UCSD-AML1 (cell line): ENCODE data around the gene HIRA.
"Not testable (repeated sequence)": the region's sequence is repeated elsewhere in the genome, so short reads cannot be mapped to it uniquely, and the experiment has no call there.

ENCODE experiments used
- DNase-seq: peaks from one replicate; lab custom pipeline; 2025; ENCODE audit not compliant: unreplicated experiment; lab: John Stamatoyannopoulos, UW

The HIRA gene

DNA sequence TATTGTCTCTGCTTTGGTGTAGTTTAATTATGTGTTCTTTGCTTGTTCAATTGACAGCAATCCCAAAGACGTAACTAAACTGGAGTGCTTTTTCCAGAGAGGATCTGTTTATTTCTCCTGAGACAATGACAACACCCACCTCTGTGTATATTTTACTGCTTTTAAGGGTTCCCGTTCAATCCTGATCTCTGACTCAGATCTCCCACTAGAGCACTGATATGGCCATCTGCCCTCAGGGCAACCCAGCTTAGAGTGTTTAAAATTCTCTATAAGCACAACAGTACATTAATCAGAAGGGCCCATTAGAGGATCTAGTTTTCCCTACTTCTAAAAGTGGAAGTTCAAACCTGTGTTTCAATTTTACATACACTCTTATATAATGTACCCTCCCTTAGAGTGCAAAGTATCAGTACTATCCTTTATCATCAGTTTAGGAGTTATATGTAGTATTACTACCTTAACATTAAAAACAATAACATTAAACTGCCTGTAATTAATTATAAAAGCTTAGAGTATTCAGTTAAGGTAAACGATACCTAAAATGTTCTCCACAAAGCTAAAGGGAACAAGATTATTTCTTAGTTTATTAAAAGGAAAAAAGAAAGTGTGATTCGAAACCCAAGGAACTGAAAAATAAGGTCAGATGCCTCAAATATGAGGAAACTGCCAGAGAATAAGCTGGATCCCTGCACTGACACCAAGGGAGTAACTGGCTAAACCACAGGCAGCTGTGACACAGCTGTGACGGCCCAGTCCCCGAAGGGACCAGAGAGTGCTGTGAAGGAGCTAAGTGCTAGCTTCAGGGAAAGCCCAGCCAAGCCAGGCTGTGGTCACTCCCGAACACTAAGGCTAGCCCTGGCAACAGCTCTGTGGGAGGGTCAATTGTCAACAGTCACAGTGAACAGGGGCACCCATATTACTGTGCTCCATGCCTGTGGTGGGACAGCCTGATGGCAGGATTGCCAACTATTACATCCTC, 32.2 kb upstream of the HIRA start:
- DNase-seq, result no peak

DNA sequence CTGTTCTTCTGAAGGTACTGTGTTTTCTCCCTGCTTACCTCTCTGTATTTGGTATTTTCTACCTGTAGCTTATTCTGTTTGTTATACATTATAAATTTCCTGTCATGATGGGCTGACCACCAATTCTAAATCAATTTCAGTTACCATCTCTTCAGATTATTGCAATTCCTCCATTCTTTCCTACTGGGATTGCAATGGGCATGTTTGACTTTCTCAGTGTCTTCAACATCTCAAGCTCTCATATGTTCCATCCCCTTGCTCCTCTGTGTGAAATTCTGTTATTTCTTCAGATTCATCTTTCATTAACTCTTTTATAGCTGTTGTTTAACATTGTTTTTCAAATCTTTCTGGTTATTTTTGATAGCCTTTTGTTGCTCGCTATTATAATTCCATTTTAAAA, 31.5 kb upstream of the HIRA start:
- DNase-seq, result no peak

DNA sequence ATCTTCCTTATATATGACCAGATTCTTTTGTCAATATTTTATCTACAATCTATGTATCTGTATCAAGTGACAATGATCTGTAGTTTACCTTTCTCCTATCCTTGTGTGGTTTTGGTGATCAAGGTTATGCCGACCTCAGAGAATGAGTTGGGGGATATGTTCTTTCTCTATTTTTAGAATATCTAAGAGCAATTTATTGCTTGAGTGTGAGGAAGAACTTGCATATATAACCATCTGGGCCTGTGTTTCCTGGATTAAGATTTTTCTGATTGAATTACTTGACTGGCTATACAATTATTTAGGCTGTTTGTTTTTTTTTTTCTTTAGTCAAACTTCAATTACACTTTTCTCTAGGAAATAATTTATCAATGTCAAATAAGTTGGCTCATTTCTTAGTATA, 30.0 kb upstream of the HIRA start:
- no peak for DNase-seq

GRCh38 chr22:19460036-19460435, 28.5 kb upstream of the HIRA start:
- no peak for DNase-seq

- DNase-seq, result no peak
Measured at GRCh38 chr22:19457828-19458428, 26.4 kb upstream of the HIRA start.

GRCh38 chr22:19456541-19456940, 25.0 kb upstream of the HIRA start:
- no peak for DNase-seq

DNA sequence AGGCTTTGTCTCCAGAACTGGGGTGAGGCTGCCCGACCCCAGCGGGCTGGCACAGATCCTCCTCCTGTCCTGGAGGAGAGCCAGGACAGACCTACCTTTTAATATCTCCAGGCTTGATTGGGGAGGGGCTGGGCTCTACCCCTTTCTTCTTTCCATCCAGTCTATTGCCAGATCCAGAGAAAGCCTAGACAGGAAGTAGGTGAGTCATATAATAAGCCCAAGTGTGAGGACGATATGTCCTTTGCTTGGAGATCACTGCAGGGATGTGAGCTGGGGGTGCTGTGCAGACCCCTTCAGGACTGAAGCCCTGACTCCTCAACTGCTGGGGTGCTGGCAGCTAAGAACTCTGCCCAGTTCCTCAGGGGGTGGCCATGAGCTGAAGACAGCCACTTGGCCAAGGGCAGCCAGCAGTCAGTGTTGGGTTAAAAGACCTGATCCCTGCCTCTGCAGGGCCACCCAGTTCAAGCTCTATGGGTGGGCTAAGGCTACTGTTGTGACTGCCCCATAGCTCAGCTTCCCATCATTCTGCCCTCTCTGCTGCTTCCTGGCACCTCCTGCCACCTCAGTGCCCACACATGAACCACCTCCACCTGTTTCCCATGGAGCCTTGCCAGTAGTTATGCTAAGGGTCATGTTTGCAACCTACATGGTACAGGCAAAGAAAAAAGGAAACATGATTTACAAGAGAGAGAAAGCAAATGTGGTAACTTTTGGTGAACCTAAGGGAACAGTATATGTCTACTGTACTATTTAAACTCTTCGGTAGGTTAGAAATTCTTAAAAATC, 24.2 kb upstream of the HIRA start:
- DNase-seq, result no peak

- no peak for DNase-seq
Measured at GRCh38 chr22:19455033-19455432, 23.5 kb upstream of the HIRA start.

- DNase-seq, result no peak
Measured at GRCh38 chr22:19454156-19454555, 22.6 kb upstream of the HIRA start.

DNA sequence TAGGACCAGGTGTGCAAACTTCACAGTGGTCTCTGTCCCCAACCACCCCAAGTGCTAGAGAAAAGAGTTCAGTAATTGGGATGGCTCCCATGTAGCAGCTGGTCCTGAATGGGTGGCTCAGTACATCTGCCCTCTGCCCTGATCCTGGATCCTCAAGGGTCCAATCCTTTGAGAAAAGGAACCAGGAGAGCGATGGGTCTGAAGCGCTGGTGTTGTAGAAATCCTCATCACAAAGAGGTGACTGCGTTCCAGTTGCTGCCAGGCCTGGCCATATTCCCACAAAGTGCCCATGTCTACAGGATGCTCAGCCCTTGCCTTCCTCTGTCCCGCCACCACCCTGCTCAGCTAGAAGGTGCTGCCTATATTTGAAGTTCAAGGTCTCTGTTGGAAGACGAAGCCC, 22.2 kb upstream of the HIRA start:
- no peak for DNase-seq

- no peak for DNase-seq
Measured at GRCh38 chr22:19451570-19451969, 20.0 kb upstream of the HIRA start.

DNA sequence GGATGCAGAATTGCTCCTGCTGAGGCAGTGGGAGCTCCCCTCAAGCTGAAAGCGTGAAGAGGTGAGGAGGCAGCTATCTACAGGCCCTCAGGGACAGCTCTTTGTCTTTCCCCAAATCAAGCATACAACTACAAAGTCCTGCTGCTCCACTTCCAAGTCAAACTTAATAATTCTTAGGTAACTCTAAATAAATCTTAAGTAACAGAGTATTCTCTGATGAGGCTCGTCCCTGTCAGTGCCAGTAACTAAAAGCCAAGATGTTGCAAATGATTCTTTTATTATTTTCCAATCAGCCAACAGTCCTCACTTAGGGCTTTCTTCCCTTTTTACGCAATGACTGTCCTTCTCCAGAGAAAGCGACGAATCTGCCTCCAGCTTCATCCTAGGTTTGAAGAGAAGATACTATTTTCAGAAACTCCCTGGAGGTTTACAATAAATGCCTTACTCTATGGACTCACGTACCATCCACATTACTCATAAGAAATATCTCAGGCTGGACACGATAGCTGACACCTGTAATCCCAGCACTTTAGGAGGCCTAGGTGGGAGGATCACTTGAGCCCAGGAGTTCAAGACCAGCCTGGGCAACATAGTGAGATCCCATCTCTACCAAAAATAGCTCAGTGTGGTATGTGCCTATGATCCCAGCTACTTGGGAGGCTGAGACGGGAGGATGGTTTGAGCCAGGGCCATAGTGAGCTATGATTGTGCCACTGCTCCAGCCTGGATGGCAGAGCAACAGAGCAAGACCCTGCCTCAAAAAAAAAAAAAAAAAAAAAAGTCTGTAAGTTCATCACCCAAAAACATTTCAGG, 19.0 kb upstream of the HIRA start:
- DNase-seq, result no peak

- no peak for DNase-seq
Measured at GRCh38 chr22:19449422-19449767, 17.9 kb upstream of the HIRA start.

DNA sequence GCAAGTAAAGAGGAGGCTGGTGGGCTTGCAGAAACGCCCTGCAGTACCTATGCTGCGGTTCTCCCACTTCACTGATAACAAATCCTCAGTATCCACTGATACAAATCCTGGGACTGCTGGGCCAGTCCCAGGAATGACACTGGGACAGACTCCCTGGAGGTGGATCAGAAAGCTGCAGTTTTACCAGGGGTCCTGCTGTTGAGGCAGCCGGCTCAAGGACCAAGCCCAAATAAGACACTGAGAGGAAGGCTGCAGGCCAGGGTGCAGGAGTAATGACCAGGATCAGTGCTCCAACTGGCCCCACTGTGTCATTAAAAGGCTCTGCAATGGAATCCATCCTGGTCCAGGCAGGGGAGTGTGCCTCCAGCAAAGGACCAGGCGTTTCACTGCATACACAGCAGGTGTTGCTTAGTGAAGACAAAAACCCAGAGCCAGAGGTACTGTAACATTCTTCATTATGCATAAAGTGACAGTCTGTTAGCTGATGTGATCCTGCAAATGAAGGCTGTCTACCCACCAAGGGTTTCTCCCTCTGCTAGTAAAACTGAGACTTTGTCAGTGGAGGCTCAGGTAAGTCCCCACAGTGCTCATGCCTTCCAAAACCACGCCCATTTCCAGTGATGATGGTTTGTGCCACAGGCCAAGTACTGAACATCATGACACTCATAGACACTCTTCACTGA, 17.3 kb upstream of the HIRA start:
- DNase-seq, result no peak

DNA sequence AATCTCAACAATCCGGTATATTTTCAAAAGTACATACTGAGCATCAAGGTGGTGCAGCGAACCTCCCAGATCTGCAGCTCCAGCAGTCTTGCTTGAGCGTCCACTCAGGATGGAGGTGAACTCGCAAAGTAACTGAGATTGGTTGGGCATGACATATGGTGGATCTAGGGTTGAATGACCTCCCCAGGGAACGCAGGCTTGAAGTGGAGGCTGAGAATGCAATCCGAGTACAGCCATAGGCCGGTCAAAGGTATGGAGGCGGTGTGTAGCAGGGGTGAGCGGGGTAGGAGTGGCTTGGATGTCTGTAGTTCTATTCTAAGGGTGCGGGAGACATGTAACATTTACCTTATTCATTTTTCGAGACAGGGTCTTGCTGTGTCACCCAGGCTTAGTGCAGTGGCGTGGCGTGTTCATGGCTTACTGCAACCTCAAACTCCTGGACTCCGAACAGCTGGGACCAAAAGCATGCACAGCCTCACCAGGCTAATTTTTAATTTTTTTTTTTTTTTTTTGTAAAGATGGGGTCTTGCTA, 16.6 kb upstream of the HIRA start:
- DNase-seq, result no peak

- peak; percentile 82 for DNase-seq
Measured at GRCh38 chr22:19447330-19448075, 16.0 kb upstream of the HIRA start, which contains the start of gene C22orf39. TSS of gene C22orf39 (minus strand) at chr22:19447711. CDS start at chr22:19447688, 23 bp downstream.

- DNase-seq, result no peak
Measured at GRCh38 chr22:19446603-19447329, 15.2 kb upstream of the HIRA start.

DNA sequence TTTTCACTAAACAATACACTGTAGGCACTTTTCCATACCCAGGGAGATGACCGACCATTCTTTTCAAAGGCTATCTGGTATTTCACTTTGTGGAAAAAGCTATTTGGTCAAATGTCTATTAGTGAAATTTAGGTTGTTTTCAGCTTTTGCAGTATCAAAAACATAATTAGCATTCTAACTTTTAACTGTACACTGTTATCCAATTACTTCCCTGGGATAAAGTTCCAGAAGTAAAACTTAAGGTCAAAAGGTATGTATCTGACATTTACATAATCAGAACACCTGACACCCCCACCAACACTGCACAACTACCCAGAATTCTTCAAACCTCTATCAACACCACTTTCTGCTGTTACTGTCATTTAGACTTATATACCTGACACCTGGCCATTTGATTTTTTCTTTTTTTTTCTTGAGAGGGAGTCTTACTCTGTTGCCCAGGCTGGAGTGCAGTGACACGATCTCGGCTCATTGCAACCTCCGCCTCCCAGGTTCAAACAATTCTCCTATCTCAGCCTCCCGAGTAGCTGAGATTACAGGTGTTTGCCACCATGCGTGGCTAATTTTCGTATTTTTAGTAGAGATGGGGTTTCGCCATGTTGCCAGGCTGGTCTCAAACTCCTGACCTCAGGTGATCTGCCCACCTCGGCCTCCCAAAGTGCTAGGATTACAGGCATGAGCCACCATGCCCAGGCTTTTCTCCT, 13.9 kb upstream of the HIRA start:
- not testable (repeated sequence) for DNase-seq
